HG03095 (cell line): ENCODE results near the gene ATAD3C.

ENCODE experiments used
- ATAC-seq: cut with Tn5 transposase; IDR thresholded peaks from one replicate; pipeline ENCODE4 v1.9.1; 2021; ENCODE audit warnings: moderate library complexity; ENCODE audit not compliant: unreplicated experiment

ATAD3C gene

GRCh38 chr1:1430114-1430982 is 19.1 kb upstream of the ATAD3C start:
- ATAC-seq, result no peak

GRCh38 chr1:1430992-1431844 is 18.3 kb upstream of the ATAD3C start:
- no peak for ATAC-seq

DNA sequence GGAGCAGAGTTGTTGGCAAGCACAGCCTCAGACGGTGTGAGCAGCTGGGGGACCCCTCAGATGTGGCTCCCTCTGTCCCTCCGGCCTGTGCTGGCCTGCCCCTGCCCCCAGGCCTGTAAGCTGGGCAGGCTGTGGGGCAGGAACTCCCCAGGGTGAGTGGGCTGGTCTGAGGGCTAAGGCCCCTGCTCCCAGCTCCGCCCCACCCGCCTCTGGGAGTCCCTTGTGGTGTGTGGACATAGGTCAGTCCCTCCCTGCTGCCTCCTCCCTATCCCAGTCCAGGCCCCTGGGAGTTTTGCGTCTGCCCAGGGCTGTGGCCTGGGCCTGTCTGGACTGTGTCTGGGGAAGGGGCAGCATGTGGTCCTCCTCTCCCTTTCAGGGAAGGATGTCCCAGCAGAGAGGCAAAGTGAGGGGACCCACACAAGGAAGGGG is 17.6 kb upstream of the ATAD3C start:
- ATAC-seq, result no peak

- no peak for ATAC-seq
Observed at GRCh38 chr1:1432274-1432950, 17.1 kb upstream of the ATAD3C start.

- ATAC-seq, result no peak
Observed at GRCh38 chr1:1432951-1433803, 16.3 kb upstream of the ATAD3C start.

GRCh38 chr1:1433804-1434130 is 15.7 kb upstream of the ATAD3C start:
- ATAC-seq, result no peak

DNA sequence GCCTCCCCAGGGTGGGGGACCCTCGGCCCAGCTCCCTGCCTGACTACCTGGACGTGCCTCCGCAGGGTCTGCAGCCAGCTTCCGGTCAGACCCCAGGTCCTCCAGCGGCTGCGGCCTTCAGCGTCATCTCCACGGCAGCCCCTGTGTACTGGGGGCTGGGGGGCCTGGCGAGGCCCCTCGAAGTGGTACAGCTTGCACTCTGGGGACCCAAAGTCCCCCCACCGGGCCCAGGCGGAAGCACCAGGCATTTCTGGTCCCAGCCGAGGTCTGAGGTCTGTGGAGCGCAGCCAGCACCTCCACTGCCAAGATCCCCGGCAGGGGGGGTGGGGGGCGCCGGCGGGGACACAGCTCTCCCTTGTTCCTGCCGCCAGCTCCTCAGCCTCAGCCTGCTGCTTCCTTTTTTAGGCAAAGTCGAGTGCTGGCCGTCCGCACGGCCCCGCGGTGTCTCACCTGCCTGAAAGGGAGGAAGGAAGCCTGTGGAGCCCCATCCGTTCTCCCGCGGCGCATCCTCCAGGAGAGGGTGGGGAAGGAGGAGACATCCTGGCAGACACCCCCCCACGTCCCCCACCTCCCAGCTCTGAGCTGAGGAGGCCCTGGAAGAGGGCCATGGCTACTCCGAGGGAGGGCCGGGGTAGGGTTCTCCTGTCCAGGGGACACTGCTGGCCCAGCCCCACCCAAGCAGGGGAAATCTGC is 15.2 kb upstream of the ATAD3C start:
- no peak for ATAC-seq

GRCh38 chr1:1434824-1435105 is 14.7 kb upstream of the ATAD3C start:
- ATAC-seq, result no peak

DNA sequence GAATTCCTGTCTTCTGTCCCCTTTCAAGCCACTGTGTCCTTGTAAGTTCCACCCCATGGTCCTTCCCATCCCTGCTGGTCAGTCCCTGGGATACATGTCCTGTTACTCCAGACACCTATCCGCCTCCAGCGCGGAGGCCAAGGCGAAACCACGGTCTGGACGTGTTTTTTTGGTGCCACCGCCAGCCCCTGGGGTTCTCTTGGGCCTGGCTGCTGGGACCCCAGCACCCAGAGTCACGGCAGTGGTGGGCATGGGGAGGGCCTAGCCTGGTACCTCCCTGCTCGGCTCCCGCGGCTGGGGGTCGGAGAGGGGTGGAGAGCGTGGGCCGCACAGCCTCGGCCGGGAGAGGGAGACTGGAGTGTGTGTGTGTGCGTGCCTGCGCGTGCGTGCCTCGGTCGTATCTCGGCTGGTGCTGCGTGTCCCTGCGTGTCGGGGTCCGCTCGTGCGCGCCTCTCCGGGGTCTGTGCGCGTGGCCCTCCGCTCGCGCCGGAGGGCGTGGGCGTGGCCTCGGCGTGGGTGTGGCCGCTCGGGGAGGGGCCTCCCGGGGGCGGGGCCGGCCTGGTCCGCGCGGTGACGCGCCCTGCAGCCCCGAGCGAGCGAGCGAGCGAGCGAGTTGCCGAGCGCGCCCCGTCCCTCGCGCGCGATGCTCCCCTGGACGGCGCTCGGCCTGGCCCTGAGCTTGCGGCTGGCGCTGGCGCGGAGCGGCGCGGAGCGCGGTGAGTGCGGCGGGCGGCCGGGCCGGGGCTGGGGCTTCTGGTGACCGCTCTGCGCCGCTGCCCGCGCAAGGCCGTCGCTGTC is 14.2 kb upstream of the ATAD3C start, which contains the start of gene VWA1:
Gene VWA1 (plus strand): TSS at position 585 of the 798 bp plus-strand sequence. CDS start 59 bp downstream, at position 644.
- no peak for ATAC-seq

- ATAC-seq, result no peak
Observed at GRCh38 chr1:1435911-1436629, 13.4 kb upstream of the ATAD3C start.

DNA sequence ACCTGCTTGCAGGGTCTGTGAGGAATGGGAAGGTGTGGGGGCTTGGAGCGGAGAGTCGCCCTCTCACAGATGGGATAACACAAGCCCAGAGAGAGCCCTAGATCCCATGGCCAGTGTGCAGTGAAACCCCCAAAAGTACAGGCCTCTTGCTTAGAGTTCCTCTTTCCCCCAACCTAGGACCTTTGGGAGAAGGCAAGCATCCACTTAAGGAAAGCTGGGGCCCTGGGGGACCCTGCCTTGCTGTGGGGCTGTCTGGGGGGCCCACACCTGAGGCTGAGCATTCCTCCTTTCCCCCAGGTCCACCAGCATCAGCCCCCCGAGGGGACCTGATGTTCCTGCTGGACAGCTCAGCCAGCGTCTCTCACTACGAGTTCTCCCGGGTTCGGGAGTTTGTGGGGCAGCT is 12.9 kb upstream of the ATAD3C start:
- ATAC-seq, result no peak

DNA sequence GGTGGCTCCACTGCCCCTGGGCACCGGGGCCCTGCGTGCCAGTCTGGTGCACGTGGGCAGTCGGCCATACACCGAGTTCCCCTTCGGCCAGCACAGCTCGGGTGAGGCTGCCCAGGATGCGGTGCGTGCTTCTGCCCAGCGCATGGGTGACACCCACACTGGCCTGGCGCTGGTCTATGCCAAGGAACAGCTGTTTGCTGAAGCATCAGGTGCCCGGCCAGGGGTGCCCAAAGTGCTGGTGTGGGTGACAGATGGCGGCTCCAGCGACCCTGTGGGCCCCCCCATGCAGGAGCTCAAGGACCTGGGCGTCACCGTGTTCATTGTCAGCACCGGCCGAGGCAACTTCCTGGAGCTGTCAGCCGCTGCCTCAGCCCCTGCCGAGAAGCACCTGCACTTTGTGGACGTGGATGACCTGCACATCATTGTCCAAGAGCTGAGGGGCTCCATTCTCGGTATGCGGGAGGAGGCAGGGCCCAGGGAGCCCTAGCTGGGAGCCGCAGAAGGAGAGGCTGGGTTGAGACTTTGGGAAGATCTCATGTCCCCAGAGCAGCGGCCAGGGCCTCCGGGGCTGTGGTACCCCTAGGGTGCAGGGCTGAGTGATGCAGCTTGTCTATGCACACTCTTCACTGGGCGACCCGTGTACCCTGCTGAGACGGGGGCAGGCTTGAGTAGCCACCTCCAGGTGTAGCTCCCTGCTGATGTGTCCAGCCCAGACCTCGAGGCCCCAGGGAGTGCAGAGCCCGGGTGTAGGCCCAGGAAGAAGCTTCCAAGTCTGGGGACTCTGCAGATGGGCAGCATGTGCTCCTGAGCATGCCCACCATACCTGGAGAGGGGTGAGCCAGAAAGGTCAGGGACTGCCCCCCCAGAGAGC is 12.2 kb upstream of the ATAD3C start:
- no peak for ATAC-seq

DNA sequence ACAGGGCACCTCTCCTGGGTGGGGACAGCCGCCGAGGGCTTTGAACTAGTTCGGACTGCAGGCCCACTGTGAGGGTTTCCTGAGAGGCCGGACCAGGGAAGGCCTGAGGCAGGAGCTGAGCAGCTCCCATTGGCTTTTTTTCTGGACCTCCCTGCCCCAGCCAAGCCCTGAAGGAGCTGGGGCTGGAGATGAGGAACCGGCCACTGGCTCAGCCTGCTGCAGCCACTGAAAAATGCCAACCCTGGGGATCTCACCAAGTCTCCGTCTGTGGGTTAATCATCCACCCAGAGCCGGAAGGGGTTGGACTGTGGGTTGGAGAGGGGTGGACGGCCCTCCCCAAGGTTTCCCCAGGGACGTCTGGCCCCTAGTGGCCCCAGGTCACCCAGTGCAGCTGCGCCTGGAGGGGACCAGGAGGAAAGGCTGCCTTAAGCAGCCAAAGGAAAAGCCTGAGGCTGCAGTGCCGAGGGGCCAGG is 11.5 kb upstream of the ATAD3C start:
- ATAC-seq, result no peak

DNA sequence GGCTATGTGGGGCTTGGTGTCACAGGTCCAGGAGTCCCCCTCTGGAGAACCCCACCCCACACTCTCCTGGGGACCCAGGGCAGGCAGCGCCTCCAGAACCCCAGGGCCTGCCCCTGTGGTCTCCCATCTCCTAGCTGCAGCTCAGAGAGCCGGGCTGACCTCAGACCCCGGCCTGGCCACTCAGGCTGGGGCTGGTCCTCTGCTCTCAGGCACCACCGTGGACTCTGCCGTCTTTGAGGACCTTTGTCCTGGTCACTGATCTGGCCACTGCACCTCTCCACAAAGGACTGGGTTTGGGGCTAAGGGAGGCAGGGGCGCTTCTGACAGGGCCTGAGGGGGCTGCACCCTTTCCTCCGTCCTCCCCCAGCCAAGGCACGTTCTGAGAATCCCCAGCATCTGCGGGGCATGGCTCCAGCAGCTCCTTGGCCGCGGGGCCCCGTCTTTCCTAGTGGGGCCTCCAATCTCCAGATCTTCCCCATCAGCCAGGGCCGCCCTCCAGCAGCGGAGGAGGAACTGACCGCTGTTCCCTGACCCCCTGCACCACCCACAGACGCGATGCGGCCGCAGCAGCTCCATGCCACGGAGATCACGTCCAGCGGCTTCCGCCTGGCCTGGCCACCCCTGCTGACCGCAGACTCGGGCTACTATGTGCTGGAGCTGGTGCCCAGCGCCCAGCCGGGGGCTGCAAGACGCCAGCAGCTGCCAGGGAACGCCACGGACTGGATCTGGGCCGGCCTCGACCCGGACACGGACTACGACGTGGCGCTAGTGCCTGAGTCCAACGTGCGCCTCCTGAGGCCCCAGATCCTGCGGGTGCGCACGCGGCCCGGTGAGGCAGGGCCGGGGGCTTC is 10.7 kb upstream of the ATAD3C start:
- ATAC-seq, result no peak

DNA sequence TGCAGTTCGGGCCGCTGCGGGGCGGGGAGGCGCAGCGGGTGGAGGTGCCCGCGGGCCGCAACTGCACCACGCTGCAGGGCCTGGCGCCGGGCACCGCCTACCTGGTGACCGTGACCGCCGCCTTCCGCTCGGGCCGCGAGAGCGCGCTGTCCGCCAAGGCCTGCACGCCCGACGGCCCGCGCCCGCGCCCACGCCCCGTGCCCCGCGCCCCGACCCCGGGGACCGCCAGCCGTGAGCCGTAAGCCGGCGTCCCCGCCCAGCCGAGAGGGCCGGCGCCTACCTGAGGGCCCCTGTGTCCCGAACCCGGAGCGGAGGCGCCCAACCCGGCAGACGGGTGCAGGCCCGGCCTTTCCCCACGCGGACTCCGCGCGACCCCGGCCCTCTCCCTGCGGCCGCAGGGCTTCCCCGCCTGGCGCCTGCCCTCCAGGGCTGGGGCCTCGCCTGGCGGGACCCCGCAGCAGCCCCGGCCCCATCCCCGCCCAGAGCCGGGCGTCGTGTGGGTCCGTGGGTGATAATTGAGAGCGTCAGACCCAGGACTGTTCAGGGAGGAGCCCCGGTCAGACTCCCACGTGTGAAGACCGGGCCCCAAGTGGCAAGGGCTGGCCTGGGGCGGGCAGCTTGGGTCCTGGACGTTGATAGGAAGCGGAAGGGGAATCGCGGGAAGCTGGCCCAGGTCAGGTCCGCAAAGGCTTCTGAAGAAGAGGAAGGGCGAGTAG is 9.8 kb upstream of the ATAD3C start:
- ATAC-seq, result no peak
